SU-DHL-6 (cell line): ENCODE data around the gene OR9Q1.

ENCODE experiments used
- CTCF ChIP-seq: fragments of 200-600 bp; sonication (generic); IDR thresholded peaks from one replicate; pipeline ENCODE4 v1.5.1; 2017; ENCODE audit warnings: antibody characterized with exemption, mild to moderate bottlenecking, low read length, moderate library complexity; ENCODE audit not compliant: insufficient read depth, poor library complexity, severe bottlenecking
- EZH2phosphoT487 ChIP-seq: fragments of 200-600 bp; sonication (generic), shearing (Covaris generic); conservative IDR thresholded peaks from 2 replicates; pipeline ENCODE4 v1.6.1; 2018; ENCODE audit warnings: mild to moderate bottlenecking, antibody characterized with exemption, low read length, moderate library complexity, mixed read lengths

DNA sequence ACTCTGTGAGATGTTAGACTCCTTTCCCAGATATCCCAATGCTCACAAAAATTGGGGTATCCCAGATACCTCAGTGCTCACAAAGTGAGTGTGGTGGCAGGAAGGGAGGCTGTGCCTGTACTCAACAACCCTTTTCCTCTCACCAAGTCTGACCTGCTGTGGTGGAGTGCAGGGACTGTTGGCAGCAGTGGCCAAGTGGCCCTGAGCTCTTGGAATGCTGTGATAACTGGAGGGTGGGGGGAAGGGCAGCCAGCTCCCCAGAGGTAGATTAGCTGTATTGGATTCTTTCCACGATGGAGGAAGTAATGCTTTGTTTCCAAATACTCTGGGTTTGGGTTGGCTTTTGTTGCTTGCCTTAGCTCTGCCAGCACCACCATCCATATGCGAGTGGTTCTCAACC lies 46.0 kb upstream of the OR9Q1 start:
- no peak for TF ChIP-seq EZH2phosphoT487
- no peak for TF ChIP-seq CTCF
